Measurements from ENCODE around the gene THSD7B.
"Not testable (repeated sequence)": the region's sequence is repeated elsewhere in the genome, so short reads cannot be mapped to it uniquely, and the experiment has no call there.

THSD7B gene

GRCh38 chr2:137047369-137047768 is 282.0 kb downstream of the THSD7B start:
- DNase-seq (ENCODE audit: low read depth in 2 of 2) = no peak

- DNase-seq (ENCODE audit: low read depth in 2 of 2) = no peak
Observed at GRCh38 chr2:137048455-137048854, 283.1 kb downstream of the THSD7B start.

GRCh38 chr2:137049518-137049917 is 284.2 kb downstream of the THSD7B start:
- DNase-seq (ENCODE audit: low read depth in 2 of 2) = no peak

- DNase-seq (ENCODE audit: low read depth in 2 of 2) = no peak
Observed at GRCh38 chr2:137050949-137051348, 285.6 kb downstream of the THSD7B start.

GRCh38 chr2:137051778-137052398 is 286.5 kb downstream of the THSD7B start:
- no peak for DNase-seq (ENCODE audit: low read depth in 2 of 2)

GRCh38 chr2:137056704-137057103 is 291.4 kb downstream of the THSD7B start:
- DNase-seq (ENCODE audit: low read depth in 2 of 2) = no peak

GRCh38 chr2:137076111-137076765 is 310.9 kb downstream of the THSD7B start:
- DNase-seq (ENCODE audit: low read depth in 2 of 2) = not testable (repeated sequence)

- DNase-seq (ENCODE audit: low read depth in 2 of 2) = no peak
Observed at GRCh38 chr2:137091704-137092103, 326.4 kb downstream of the THSD7B start.

- DNase-seq (ENCODE audit: low read depth in 2 of 2) = no peak
Observed at GRCh38 chr2:137093116-137093515, 327.8 kb downstream of the THSD7B start.

- no peak for DNase-seq (ENCODE audit: low read depth in 2 of 2)
Observed at GRCh38 chr2:137096187-137096586, 330.8 kb downstream of the THSD7B start.

GRCh38 chr2:137096693-137097092 is 331.3 kb downstream of the THSD7B start:
- DNase-seq (ENCODE audit: low read depth in 2 of 2) = no peak

- not testable (repeated sequence) for DNase-seq (ENCODE audit: low read depth in 2 of 2)
Observed at GRCh38 chr2:137101814-137102213, 336.5 kb downstream of the THSD7B start.

- no peak for DNase-seq (ENCODE audit: low read depth in 2 of 2)
Observed at GRCh38 chr2:137107904-137108303, 342.6 kb downstream of the THSD7B start.

- no peak for DNase-seq (ENCODE audit: low read depth in 2 of 2)
Observed at GRCh38 chr2:137111896-137112295, 346.6 kb downstream of the THSD7B start.

GRCh38 chr2:137115081-137115794 is 349.9 kb downstream of the THSD7B start:
- DNase-seq (ENCODE audit: low read depth in 2 of 2) = no peak

GRCh38 chr2:137115795-137116089 is 350.4 kb downstream of the THSD7B start:
- DNase-seq (ENCODE audit: low read depth in 2 of 2) = no peak

GRCh38 chr2:137117385-137117784 is 352.0 kb downstream of the THSD7B start:
- DNase-seq (ENCODE audit: low read depth in 2 of 2) = no peak

- DNase-seq (ENCODE audit: low read depth in 2 of 2) = no peak
Observed at GRCh38 chr2:137118140-137118539, 352.8 kb downstream of the THSD7B start.

- no peak for DNase-seq (ENCODE audit: low read depth in 2 of 2)
Observed at GRCh38 chr2:137123226-137123625, 357.9 kb downstream of the THSD7B start.

- no peak for DNase-seq (ENCODE audit: low read depth in 2 of 2)
Observed at GRCh38 chr2:137133225-137133624, 367.9 kb downstream of the THSD7B start.

- DNase-seq (ENCODE audit: low read depth in 2 of 2) = no peak
Observed at GRCh38 chr2:137138263-137138662, 372.9 kb downstream of the THSD7B start.

- DNase-seq (ENCODE audit: low read depth in 2 of 2) = no peak
Observed at GRCh38 chr2:137151731-137152130, 386.4 kb downstream of the THSD7B start.

- no peak for DNase-seq (ENCODE audit: low read depth in 2 of 2)
Observed at GRCh38 chr2:137154946-137155345, 389.6 kb downstream of the THSD7B start.

Measured in stimulated activated CD8-positive, alpha-beta memory T cell treated with anti-CD3 and anti-CD28 coated beads, Interleukin-7, amount 100 ng/mL, for 4 hours (primary cell).